HG03520 (cell line): ENCODE measurements around the gene GJA5.

Source experiments
- ATAC-seq: cut with Tn5 transposase; IDR thresholded peaks from one replicate; pipeline ENCODE4 v1.9.1; 2021; ENCODE audit warnings: mild to moderate bottlenecking, moderate library complexity; ENCODE audit not compliant: unreplicated experiment

Gene GJA5

DNA sequence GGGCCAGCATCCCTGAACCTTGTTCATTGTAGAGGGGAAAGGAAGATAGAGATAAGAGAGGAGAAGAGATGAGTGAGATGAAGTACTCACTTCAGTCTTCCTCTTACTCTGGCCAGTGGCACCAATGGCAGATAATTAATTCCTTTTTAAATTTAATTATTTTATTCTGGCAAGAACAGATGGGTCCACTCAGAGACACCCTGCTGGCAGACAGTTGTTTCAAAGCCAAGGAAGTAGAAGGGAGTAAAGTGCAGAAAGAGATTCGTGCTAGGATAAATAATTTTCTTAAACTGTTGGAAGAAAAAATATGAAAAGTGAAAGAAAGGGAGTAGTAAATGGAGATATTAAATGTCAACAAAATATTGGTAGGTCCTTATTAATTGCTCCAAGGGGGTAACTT, 7.7 kb upstream of the GJA5 start:
- no peak for ATAC-seq

DNA sequence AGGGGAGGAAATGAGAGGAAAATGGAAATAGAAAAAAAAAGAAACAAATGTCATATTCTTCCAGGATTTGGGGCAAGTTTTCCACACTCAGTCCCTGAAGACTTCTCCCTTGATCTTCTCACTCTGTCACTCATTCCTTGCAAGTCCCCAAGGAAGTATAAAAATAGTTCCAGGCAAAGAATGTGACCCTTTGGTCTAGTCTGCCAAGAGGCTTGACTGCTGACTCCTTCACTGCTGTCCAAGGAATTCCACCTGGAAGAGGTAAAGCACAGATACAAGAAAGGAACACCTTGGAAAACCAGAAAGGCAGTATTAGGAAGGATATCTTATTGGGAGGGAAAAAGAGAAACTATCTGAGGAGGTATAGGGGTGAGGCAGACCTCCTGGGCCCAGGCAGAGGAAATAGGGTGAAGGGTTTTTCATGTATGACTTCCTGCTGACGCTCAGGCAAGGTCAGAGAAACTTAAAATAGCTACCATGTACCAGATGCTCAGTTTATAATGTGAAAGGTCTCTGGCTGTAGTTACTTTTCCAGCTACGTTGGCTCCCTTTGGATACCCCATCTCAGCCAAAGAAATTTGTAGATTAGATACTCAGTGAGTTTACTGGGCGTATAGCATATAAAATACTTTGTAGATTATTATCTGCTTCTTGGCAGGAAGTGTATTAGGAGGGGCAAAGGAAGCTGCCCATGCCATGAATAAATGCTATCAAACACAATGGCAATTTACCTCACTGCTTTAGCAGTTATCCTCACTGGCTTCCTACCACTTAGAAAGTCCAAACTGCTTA, 2.0 kb upstream of the GJA5 start:
- ATAC-seq: no peak

DNA sequence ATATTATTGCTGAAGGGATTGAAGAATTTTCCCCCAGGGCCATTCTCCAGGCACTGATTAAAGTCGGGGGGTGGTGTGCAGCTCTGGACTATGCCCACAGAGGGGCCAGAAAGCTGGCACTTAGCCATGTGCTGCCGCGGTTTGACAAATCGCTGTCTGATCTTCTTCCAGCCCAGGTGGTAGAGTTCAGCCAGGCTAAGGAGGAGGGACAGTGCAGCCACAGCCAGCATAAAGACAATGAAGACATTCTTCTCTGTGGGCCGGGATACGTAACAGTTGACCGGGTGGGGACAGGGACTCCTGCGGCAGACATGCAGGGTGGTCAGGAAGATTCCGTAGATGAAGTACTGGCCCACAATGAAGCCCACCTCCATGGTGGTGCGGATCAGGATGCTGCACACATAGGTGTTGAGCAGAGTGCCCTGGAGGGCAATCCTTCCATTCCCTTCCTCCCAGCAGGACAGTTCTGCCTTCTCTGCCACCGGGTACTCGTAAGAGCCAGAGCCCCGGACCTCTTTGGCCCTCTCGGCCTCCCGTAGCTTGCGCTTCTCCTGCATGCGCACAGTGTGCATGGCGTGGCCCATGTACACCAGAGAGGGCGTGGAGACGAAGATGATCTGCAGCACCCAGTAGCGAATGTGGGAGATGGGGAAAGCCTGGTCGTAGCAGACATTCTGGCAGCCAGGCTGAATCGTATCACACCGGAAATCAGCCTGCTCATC, 1.9 kb downstream of the GJA5 start:
- no peak for ATAC-seq

DNA sequence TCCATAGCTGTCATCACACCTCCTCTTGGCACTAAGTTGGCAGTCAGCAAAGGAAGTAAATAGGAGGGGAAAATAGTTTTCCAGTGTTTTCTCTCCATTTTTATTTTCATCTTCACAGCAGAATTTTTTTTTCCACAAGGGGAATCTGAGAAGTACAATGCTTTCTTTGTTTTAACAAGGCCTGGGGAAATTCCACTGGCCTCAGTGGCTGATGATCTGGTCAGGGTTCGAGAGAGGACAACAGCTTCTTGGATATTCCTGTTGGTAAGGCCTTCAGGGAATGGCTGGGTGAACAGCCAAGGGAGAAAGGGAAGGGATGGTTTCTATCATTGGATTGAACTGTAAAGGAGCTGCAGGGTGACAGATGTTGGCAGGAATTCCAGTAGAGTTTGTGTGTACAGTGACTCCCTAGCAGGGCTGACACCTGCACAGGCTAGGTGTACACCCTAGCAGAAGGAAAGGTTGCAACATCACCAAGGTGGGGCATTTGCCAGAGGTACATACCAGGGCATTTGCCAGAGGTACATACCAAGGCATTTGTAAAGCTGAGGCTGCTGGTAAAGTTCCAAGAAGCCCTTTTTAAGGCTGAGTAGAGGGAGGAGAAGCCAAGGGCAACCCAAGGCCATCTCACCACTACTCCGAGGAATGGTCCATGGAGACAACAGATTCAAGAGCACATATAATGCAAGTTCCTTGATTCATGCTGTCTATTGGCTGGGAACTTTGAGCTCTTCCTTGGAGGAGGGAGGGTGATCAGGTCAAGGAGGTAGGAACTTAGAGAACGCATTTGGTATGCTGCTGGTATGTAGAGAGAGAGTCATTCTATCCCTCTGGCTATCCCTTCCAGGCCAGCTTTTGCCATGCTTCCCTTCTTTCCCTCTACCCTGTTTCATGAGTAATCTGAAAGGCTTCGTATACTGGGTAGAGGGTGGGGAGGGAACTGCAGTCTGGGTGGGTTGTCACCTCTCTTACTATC, 3.1 kb downstream of the GJA5 start:
- ATAC-seq: no peak

DNA sequence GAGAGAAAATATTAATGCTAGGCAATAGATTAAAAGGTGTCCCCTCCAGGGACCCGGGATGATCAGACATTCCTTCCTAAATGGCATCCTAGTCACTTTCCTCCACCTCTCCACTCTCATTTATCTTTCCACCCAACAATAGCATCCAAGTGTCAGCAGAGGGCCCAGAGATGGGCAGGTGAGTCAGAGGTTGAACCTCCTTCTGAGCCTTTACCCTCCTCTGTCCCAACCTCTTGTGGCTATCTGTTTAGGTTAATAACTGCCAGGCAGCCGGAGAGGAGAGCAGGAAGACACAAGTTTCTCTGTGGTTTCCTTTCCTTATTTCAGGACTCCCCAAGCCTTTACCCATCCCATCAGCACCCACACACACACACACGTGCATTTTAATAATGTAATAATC, 4.1 kb downstream of the GJA5 start:
- no peak for ATAC-seq

DNA sequence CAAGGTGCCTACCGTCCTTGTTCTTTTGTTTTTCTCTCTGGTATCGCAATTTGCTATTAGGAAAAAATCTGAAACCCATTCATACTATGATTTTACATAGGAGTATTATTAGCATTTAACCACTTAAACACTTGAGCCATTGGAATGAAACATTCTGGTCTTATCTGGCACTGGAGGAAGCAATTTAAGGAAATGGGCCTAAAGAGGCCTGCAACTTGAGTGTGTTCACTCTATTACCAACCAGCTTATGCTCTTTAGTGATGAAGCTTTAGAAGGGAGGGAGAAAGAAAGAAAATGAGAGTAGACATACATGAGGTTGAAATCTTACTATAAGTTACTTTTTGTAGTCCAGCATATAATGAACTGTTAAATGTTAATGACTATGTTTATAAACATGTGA, 5.7 kb downstream of the GJA5 start:
- ATAC-seq: no peak

DNA sequence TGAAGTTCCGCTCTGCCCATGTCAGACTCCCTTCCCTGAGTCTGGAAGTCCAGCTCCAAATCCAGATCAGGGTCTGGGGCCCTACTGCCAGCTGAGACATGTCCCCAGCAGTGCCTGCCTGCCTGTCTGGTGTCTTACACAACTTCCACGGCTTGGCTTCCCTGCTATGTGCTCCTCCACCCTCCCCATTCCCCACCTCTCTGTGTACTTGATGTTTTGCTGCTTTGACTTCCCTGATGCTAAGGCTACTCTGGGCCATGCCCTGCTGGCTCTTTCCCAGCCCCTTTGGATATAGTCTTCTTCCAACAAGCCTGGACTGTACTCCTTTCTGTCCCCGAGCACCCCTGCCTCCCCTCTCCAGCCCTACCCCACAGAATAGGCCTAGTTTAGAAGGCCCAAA, 7.3 kb downstream of the GJA5 start:
- no peak for ATAC-seq

DNA sequence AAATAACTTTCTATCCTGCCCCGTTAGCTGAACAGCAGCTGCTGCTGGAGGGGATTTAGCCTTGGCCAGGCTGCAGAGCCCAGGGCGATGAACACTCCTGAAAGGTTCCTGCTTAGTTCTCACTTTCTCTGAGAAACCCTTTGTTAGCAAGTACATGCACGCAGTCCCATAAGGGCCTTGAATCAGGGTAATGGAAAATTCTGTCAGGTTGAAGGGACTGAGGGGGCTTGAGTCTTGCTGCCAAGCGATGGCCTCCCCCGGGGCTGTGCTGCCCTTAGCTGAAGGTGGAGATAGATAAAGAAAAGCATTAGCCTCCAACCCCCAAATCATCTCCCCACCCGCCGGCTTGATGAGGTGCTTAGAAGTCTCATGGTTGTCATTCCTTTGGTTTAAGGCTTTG, 7.9 kb downstream of the GJA5 start:
- ATAC-seq: no peak

DNA sequence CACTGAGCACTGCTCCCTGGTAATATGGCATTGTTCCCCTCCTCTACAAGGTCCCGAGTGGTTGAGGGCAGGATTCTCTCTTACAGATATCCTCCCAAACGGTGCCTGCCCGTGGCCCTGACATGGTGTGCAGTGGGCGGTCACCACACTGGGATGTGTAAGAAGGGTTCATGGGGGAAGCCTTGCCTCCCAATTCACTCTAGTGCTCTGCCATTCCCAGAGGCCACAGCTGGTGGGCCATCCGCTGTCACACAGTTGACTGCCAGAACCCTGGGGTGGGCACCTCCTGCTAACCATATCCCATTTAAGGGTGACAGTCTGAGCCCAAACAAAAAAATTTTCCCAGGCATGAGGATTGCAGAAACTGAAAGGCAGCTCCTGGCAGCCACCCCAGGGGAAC, 9.1 kb downstream of the GJA5 start:
- no peak for ATAC-seq

DNA sequence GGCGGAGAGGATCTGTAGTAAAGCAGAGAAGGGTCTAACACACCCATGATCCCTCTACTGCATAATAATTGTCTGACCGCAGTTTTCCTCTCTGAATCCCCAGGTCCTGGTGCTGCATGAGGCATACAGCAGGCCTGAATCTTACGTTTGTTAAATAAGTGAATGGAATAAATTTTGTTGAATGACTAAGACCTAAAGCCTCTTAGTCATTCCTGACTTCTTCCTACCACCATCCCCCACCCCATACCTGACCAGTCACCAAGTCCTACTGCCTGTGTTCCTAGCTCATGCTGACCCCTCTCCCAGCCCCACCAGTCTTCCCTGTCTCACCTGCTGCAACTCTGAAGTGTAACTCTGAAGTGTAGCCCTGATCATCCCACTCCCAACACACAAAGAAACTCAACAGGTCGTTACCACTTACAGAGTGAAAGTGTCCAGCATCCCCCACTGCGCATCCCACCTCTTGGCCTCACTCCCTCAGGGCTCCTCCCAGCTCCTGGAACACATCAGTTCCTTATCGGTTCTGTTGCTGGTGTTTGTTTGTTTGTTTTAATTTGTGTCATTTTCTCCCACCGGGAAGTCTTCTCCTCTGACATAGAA, 9.7 kb downstream of the GJA5 start:
- ATAC-seq: no peak

DNA sequence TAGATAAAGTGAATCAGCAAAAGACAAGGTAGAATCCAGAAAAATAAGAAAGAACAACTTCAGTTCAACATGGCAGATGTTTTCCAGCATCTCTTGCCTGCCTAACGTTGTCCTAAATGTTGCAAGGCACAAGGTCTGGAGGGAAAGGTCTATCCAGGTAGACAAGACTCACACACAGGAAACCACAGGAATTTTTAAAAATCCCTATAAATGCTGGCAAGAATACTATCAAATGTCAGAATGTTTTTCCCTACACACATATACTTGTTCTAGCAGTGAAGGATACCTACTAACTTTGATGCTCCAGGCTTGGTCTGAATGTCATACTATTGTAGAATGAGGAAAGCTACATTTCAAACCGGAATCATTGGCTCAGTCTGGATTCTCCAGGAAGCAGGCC, 10.6 kb downstream of the GJA5 start:
- ATAC-seq: no peak

DNA sequence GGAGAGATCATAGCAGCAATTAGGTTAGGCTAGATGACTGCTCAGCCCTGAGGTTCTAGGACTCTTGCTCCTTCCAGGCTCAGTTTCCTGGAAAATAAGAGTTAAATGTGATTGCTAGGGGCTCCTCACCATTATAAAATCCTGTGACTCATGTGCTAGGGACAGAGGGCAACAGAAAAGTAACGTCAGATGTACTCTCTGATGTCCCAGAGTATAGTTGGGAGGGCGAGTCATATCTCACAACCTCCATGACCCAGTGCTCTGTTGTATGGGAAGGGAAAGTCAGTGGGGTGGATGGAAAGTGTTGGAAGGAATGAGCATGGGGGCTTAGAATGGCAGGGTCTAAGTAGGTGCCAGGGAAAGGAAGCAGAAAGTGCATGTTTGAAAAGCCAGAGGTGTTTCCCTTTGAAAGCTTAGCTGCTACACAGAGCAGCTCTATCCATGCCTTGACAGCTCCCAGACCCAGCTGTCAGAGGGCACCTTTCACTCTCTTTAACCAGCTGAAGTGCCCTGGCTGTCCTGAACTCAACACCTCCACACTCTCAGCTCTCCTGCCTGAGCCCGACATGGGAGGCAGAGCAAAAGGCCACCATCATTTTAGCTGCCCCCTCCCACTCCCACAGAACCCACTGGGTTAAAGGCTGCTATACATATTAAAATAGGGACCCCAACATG, 11.6 kb downstream of the GJA5 start:
- ATAC-seq: no peak

DNA sequence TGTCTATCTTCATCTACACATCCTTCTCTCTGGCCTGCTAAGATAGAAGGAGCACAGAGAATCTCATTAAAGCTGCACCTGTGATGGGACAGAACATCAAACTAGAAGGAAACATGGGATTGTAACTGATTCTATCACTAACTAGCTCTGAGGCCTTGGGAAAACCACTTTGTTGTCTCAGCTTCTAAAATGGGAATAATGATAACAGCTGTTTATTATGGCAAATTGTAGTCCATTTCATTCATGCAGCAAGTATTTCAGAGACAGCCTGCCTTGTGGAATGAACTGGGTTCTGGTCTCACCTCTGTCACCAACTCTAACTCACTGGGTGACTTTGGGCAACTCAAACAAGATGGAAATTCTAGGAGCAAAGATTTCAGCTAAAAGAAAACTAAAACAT, 12.4 kb downstream of the GJA5 start:
- ATAC-seq: no peak

DNA sequence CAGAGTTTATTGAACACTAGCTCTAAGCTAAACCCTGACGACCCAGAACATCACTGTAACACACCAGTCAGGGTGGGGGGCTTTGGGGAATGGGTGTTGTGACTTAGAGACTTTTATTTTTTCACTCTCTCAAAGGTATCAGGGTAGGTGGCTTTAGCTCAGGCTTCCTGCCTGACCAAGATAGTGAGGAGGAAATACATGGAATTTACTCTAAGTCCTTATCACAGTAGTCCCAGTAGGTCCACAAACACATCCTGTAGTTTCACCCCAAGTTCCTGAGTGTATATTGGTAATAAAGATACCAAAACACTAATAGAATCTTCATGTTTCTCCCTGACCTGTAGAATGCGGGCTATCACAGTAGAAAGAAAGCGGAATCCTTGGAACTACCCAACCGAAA, 15.1 kb downstream of the GJA5 start:
- no peak for ATAC-seq

DNA sequence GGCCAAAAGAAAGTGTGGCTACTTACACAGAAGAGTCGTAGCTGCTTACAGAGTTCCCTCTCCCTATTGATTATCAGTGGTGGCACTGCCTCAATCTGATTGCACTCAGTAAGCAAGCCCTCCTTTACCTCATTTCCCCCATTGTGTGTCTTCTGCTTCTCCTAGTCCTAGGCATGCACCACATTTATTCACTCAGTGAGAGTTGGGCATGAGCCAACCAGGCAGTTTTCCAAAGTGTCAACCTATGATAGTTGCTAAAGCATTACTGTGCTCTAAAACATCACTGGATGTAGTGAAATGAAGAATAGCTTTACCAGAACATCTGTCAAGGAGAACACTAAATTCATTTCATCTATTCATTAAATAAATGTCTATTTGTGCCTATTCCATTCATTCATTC, 19.3 kb downstream of the GJA5 start:
- no peak for ATAC-seq

DNA sequence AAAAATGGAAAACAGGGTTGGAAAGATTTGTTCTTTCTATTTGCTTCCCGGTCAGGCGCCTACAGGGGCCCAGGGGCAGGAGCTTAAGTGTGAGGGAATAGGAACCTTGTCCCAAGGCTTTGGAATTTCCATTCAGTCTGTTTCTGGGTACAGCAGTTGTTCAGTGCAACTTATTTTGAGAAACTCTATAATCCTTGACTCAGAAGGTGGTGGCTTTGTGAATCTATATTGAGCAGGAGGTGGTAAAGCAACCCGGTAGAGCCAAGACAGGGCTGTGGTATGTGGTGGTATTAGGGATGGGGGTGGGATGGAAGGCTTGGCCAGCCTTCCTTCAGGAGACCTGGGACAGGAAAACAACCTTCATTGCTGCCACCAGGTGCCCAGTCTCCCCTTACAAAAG, 20.0 kb downstream of the GJA5 start:
- ATAC-seq: no peak

DNA sequence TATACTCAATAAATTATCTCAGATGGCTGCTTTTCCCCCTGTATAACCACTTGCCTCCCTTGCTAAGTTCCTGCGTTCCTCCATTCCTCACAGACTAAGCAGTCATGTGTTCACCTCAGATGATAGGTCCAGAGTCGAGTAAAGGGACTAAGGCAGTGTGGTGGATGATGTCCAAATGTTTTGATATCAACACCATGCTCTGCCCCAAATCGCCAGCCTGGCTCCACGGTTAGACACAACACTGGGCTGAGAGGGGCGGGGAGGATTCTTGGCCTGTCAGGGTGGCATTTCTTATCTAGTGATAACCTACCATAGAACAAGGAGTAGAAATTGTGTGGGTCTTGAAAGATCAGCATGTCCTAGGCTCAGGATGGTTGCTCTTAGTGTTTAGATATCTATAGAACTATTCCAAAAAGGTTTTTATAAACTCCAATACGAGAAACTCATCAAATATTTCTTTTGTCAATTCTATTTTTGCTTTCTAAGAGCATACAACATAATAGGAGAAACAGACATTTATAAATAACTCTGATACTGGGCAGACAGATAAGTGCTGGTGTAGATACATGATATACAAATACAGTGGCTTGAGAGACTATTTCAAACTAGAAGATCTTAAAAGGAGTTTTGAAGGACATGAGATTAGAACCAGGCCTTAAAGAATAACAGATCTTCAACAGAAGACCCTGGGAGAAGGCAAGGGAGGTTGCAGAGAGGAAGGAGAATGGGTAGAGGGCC, 21.5 kb downstream of the GJA5 start:
- ATAC-seq: no peak

DNA sequence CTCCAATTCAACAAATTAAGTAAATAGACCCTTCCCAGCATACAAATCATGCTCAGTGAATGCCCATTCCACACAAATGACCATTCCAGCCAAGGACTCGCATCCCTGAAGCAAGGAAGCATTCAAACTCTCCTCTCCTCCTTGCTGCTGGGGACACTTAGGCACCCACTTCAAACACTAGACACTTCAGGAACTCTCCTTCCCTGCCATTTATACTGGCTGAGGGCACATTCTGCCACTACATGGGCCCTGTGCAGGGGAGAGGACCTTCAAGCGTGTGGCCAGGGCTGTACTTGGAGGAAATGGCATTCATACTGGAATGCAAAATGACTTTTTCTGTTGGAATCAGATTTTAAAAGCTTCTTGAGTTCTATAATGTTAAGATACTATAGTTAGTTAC, 22.3 kb downstream of the GJA5 start:
- no peak for ATAC-seq

DNA sequence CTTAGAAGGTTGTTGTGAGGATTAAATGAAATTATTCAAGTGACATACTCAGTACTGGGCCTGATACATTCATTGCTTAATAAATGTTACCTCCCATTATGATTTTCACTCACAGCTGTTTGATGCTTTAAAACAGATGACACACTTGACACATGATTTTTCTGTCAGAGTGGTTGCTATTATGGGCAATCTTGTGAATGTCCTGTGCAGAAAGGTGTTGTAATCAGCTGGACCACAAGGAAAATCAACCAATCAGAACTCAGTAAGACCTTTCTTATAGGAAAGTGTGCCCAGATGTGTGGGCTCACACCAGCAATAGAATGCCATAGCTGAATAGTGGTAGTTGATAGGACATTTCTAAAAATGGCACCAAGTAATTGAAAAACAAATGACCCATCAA, 23.5 kb downstream of the GJA5 start:
- ATAC-seq: no peak

DNA sequence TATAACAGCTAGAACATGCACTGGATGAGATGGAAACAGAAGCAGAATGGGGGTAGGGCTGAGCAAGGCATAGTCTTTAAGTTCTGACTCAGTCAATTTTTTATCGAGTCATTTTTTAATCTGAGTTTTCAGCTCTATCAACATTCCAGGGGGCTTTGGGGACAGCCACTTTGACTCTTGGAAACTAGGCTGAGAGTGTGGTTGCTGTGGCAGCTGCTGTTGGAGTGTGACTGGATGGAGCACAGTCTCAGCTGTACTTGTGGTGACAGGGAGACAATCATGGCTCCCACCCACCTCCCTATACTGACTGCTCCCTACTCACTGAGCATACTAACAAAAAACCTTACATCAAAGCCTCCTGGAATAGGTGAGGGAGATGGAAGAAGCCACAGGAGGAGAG, 25.0 kb downstream of the GJA5 start:
- ATAC-seq: no peak
